Activated CD4-positive, alpha-beta T cell treated with anti-CD3 and anti-CD28 coated beads, Interleukin-2, amount 50 U/mL, for 16 hours (primary cell): Measurements from ENCODE around the gene NBAS.

ENCODE experiments used
- DNase-seq: peaks from one replicate; pipeline ENCODE4 v3.0.0-alpha.2; 2020

NBAS gene

GRCh38 chr2:15155959-15156574 is 405.1 kb downstream of the NBAS start:
- DNase-seq: no peak

- DNase-seq: no peak
Measured at GRCh38 chr2:15154297-15154696, 406.8 kb downstream of the NBAS start.

GRCh38 chr2:15152382-15152781 is 408.8 kb downstream of the NBAS start:
- DNase-seq: no peak

GRCh38 chr2:15149063-15149462 is 412.1 kb downstream of the NBAS start:
- no peak for DNase-seq

GRCh38 chr2:15147591-15147990 is 413.5 kb downstream of the NBAS start:
- no peak for DNase-seq

- DNase-seq: no peak
Measured at GRCh38 chr2:15146960-15147359, 414.2 kb downstream of the NBAS start.

DNA sequence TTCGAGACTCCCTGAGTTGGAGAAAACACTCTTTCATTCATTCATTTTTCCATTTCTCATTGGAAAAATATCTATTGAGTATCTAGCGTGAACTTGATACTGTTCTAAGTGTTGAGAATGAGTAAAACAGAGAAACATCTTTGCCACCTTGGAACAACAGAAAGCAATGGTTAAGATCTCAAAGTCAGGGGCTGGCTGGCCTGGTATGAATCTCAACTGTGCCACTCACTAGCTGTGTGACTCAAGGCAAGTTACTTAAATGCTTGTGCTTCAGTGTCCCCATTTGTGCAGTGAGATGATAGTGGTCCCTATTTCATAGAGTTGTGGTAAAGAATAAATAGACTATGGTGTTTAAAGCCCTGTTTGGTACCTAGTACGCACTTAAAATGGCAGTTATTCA is 415.2 kb downstream of the NBAS start:
- DNase-seq: peak; percentile 54

- DNase-seq: no peak
Measured at GRCh38 chr2:15145046-15145817, 415.9 kb downstream of the NBAS start.

- peak; percentile 87 for DNase-seq
Measured at GRCh38 chr2:15142069-15142689, 419.0 kb downstream of the NBAS start.

- DNase-seq: no peak
Measured at GRCh38 chr2:15141211-15141610, 419.9 kb downstream of the NBAS start.

DNA sequence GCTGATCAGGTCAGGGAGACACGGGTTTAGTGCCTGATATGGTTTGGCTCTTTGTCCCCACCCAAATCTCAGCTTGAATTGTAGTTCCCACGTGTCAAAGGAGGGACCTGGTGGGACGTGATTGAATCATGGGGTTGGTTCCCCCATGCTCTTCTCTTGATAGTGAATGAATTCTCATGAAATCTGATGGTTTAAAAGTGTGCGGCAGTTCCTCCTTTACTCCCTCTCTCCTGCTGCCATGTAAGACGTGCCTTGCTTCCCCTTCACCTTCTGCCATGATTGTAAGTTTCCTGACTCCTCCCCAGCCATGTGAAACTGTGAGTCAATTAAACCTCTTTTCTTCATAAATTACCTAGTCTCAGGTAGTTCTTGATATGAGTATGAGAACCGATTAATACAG is 424.5 kb downstream of the NBAS start:
- DNase-seq: no peak

DNA sequence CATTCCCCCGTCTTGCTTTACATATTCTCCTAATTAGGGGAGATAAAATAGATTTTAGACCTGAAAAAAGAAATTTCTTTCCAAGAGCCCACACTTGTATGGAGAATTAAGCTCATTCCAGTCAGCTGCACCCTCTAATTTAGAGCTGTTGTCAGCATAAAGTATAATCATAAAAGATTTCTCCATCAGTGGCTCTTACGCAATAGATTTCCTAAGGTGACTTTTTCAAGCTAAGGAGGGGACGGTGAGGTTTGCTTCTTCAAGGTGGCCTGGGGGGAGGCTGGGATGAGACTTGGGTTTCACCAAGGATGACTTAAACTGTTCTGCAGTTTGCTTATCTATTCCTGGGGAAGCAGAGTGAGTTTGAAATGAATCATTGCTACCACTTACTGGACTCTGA is 426.2 kb downstream of the NBAS start:
- DNase-seq: no peak

GRCh38 chr2:15133461-15133860 is 427.7 kb downstream of the NBAS start:
- no peak for DNase-seq

- no peak for DNase-seq
Measured at GRCh38 chr2:15128846-15129245, 432.3 kb downstream of the NBAS start.

GRCh38 chr2:15127876-15128275 is 433.3 kb downstream of the NBAS start:
- no peak for DNase-seq

GRCh38 chr2:15127301-15127700 is 433.8 kb downstream of the NBAS start:
- no peak for DNase-seq

GRCh38 chr2:15126373-15126772 is 434.8 kb downstream of the NBAS start:
- DNase-seq: no peak

GRCh38 chr2:15122915-15123314 is 438.2 kb downstream of the NBAS start:
- DNase-seq: no peak

- DNase-seq: no peak
Measured at GRCh38 chr2:15120631-15121030, 440.5 kb downstream of the NBAS start.

GRCh38 chr2:15119722-15120175 is 441.4 kb downstream of the NBAS start:
- DNase-seq: no peak

- no peak for DNase-seq
Measured at GRCh38 chr2:15117409-15118050, 443.6 kb downstream of the NBAS start.
